NCI-H1417 treated with DMSO at 0.1 percent for 48 hours (cell line): ENCODE results near the gene PIAS3.
A peak's percentile ranks its signal among the peaks of the same experiment; 100 is the strongest.
"Not testable (repeated sequence)": the region's sequence is repeated elsewhere in the genome, so short reads cannot be mapped to it uniquely, and the experiment has no call there.

Source experiments
- DNase-seq: peaks from one replicate; lab custom pipeline; 2025; lab: John Stamatoyannopoulos, UW

The PIAS3 gene

GRCh38 chr1:145823565-145824498 is 35.0 kb downstream of the PIAS3 start, which contains the start of the genes POLR3C and RNF115:
Gene POLR3C, plus strand, starts transcription at chr1:145824200. Its CDS starts 1,577 bp downstream, at chr1:145825777.
Gene RNF115, minus strand, starts transcription at chr1:145824095. Its CDS starts 222 bp downstream, at chr1:145823873.
- DNase-seq, result peak; percentile 39

GRCh38 chr1:145822779-145823331 is 36.0 kb downstream of the PIAS3 start:
- DNase-seq, result not testable (repeated sequence)

- DNase-seq, result not testable (repeated sequence)
Measured at GRCh38 chr1:145818095-145818494, 40.8 kb downstream of the PIAS3 start.

GRCh38 chr1:145812977-145813810 is 45.7 kb downstream of the PIAS3 start:
- not testable (repeated sequence) for DNase-seq

GRCh38 chr1:145806844-145807243 is 52.0 kb downstream of the PIAS3 start:
- no peak for DNase-seq

- DNase-seq, result no peak
Measured at GRCh38 chr1:145806408-145806807, 52.5 kb downstream of the PIAS3 start.

- DNase-seq, result no peak
Measured at GRCh38 chr1:145805057-145805456, 53.8 kb downstream of the PIAS3 start.

- DNase-seq, result no peak
Measured at GRCh38 chr1:145804235-145805045, 54.4 kb downstream of the PIAS3 start.

GRCh38 chr1:145799806-145800205 is 59.1 kb downstream of the PIAS3 start:
- DNase-seq, result no peak
